NCI-H2107 (cell line): Measurements from ENCODE around the gene CYP4F12.

ENCODE experiments used
- DNase-seq: peaks from one replicate; lab custom pipeline; 2025; lab: John Stamatoyannopoulos, UW

Gene CYP4F12

GRCh38 chr19:15714638-15715037 lies 41.8 kb downstream of the CYP4F12 start:
- DNase-seq = no peak

GRCh38 chr19:15715642-15716041 lies 42.8 kb downstream of the CYP4F12 start:
- DNase-seq = no peak

DNA sequence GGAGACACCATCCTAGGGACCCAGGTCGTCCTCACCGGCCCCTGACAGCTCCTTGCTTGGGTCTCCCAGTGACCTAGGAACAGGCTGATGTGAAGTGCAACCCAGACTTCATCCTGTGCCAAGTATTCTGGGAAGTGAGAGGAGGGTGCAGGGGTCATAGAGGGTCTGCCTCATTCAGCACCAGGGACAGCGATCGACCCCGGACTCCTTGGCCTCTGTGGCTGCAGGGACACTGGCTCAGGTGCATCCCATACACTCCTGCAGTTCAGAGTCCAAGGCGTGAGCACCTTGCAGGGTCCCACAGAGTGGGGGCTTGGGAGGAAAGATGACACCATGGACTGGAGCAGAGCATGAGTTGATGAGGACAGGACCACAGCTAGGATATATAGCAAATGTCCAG lies 44.9 kb downstream of the CYP4F12 start:
- no peak for DNase-seq

- DNase-seq = no peak
These were observed 48.4 kb downstream of the CYP4F12 start for GRCh38 chr19:15721268-15721667.

DNA sequence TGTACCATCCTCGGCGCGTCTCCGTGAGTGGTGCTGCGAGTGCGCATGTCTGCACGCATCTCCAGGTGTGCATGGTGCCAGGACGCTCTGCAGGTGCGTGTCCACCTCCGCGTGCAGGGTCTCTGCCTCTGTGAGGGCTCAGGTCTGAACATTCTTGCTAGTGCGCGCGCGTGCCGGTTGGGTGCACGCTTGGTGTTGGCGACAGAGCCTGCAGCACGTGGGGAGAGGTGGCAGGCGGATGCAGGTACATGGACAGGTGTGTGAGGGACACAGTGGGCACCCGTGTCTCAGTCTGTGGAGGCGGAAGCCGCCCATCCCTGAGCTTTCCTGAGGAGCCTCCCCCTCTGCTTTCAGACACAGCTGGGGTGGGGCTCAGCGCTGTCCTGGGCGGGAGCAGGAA lies 50.1 kb downstream of the CYP4F12 start:
- no peak for DNase-seq

DNA sequence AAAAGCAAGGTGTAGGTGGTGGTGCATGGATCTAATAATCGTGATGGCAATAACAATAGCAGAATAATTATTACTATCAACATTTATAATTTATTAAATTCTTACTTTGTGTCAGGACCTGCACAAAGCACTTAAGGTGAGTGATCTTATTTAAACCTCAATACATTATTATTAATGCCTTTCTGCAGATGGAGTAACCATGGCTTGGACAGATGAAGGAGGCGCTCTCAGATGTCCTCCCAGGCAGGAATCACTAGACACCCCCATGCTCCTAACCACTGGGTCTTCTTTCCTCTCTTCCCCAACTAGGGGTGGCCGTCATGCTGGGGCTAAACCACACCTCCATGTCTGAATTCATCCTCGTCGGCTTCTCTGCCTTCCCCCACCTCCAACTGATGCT lies 54.8 kb downstream of the CYP4F12 start, which contains the start of gene OR10H2:
TSS of gene OR10H2 (plus strand) at position 301 of the 400 bp plus-strand sequence. CDS start at position 321, 20 bp downstream.
- no peak for DNase-seq

DNA sequence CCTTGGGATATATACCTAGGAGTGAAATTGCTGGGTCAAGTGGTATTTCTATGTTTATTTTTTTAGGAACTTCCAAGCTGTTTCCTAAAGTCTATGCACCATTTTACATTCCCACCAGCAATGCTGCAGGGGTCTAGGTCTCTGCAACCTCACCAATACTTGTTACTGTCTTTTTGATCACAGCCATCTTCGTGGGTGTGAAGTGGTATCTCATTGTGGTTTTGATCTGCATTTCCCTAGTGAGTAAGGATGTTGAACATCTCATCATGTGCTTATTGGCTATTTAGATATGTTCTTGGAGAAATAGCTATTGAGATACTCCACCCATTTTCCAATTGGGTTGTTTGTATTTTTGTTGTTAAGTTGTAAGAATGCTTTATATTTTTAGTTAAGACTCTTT lies 57.7 kb downstream of the CYP4F12 start:
- no peak for DNase-seq

DNA sequence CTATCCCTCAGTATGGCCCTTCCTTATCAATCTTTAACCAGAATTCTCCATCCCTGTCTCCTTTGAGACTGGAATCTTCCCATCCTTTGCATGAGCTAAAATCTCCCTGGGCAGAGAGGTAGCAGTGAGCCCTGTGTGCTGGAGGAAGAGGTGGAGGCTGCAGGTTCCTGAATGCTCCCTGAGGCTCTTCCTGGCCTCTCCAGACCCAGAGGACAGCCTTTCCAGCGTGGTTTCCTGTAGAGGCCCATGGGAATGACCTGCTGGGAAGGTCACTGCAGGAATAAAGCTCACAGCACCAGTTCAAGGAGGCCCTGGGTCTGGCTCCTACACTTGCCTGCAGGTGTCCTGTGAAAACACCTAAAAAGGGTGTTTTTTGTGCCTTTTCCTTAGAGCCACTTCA lies 59.5 kb downstream of the CYP4F12 start:
- no peak for DNase-seq

DNA sequence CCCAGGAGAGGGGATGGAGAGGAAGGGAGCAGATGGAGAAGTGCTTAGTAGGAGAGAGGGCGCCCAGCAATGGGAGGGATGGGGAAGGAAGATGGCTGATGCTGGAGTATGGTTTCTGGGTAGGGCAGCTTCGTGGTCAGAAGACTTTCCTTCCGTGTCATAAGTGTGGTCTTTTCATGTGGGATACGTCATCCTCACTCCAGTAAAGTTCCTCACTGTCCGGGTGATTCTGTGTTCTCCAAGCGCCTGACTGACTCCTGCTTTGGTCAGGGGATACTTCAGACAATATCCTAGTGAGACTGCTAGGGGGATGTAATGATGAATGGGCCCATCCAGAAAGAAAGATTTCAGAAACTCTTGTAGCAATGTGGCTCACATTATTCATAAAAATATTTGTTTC lies 61.0 kb downstream of the CYP4F12 start:
- no peak for DNase-seq

GRCh38 chr19:15737722-15738121 lies 64.8 kb downstream of the CYP4F12 start, which contains the start of gene OR10H3:
TSS of gene OR10H3 (plus strand) at chr19:15737985. CDS start at chr19:15741393, 3,408 bp downstream.
- no peak for DNase-seq

DNA sequence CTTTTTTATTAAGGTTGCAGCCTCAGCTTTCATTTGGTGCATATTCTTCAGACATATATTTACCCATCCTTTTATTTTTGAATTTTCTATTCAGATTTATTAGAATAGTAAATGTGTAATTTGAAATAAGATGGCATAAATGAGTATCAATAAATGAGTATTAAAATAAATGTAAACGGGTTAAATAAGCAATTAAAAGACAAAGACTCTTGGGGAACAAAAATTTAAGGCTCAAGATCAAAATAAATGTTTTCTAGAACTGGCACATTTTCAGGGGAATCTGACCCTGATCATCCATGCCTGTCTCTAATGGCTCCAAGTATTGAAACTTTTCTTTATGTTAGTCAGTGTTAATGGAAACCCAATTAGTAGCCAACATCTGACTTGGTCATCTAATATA lies 67.9 kb downstream of the CYP4F12 start:
- no peak for DNase-seq
